Hepatocyte (in vitro differentiated cells): ENCODE results near the gene PLEKHA5.

Experiments used
- CTCF ChIP-seq: fragments of 200-600 bp; sonication (generic); IDR thresholded peaks from 2 replicates; pipeline ENCODE4 v1.5.1; 2016; ENCODE audit warnings: antibody characterized with exemption, mild to moderate bottlenecking; ENCODE audit not compliant: poor library complexity
- EZH2 ChIP-seq: fragments of 200-600 bp; sonication (generic); IDR thresholded peaks from 2 replicates; pipeline ENCODE4 v1.6.1; 2016; ENCODE audit warnings: antibody characterized with exemption, mild to moderate bottlenecking, borderline replicate concordance
- EZH2phosphoT487 ChIP-seq: fragments of 200-600 bp; sonication (generic); IDR thresholded peaks from one replicate; pipeline ENCODE4 v1.6.1; 2018; ENCODE audit warnings: antibody characterized with exemption, mild to moderate bottlenecking, low read depth, moderate library complexity; ENCODE audit not compliant: unreplicated experiment, severe bottlenecking

DNA sequence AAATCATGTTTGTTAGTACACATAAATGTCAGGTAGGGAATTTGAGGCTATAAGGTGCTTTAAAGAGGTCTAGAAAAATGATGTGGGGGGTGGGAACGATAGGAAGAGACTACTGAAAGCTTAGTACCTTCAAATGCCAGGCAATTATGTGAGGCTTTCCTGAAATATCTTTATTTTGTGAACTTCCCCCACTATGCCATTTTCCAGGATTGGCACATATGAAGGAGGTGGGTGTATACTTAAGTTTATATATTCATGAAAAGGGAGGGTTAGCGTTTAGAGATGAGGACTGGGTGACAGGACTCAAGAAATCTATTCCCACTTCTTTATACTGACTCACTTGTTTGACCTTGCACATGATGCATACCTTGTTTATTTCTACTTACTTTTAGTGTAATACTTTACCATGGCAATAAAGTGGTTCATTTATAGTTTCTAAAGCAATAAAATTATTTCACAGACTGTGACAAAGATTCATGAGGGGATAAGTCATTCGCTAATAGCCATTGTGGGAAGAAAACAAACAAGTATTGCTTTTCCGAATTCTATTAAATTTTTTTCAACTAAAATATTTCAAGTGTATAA, 77.1 kb downstream of the PLEKHA5 start:
- TF ChIP-seq EZH2 = no peak
- no peak for TF ChIP-seq CTCF
- no peak for TF ChIP-seq EZH2phosphoT487
